Nephron progenitor cell (in vitro differentiated cells): ENCODE data around the gene ATRNL1.

ENCODE experiments used
- DNase-seq: peaks from one replicate; pipeline ENCODE4 v3.0.0; 2021
- H3K27ac Mint-ChIP-seq: 2 replicates; pipeline ENCODE4 v1.8.0; 2021; ENCODE audit warnings: mild to moderate bottlenecking, moderate library complexity, mixed read lengths
- H3K27me3 Mint-ChIP-seq: 2 replicates; pipeline ENCODE4 v1.8.0; 2021; ENCODE audit warnings: mild to moderate bottlenecking, low read depth, mixed read lengths; ENCODE audit not compliant: poor library complexity
- H3K36me3 Mint-ChIP-seq: 2 replicates; pipeline ENCODE4 v1.8.0; 2021; ENCODE audit warnings: low read depth, mixed read lengths
- H3K4me1 Mint-ChIP-seq: 2 replicates; pipeline ENCODE4 v1.8.0; 2021; ENCODE audit warnings: mixed read lengths
- H3K4me3 Mint-ChIP-seq: 2 replicates; pipeline ENCODE4 v1.8.0; 2021; ENCODE audit warnings: mild to moderate bottlenecking, moderate library complexity, mixed read lengths
- H3K9me3 Mint-ChIP-seq: 2 replicates; pipeline ENCODE4 v1.8.0; 2021; ENCODE audit warnings: mild to moderate bottlenecking, moderate library complexity, mixed read lengths
- TF ChIP-seq, protein P1 (sequence below): fragments of 200-600 bp; sonication (generic); IDR thresholded peaks from 2 replicates; pipeline ENCODE4 v1.5.0; 2021; ENCODE audit warnings: antibody characterized with exemption

ATRNL1 gene

DNA sequence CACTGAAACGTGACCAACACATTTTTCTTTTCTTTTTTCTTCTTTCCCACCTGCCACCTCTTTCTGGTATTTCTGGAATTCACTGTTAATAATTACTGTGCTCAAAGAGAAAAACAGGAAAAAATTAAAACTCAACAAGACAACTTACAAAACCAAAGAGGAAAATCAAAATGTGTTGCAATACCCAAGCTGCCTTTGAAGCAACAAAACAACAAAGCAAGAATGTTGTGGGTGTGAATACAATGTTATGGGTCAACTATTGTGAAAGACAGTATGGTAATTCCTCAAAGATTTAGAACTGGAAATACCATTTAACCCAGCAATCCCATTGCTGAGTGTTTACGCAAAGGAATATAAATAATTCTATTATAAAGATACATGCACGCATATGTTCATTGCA is 764.7 kb downstream of the ATRNL1 start:
- no peak overlapping the region for H3K4me3 Mint-ChIP-seq
- no peaks in the 10 kb centered on the region for H3K27me3 Mint-ChIP-seq
- H3K27ac Mint-ChIP-seq: no peak overlapping the region
- no peaks in the 10 kb centered on the region for H3K9me3 Mint-ChIP-seq
- TF ChIP-seq, protein P1, sequence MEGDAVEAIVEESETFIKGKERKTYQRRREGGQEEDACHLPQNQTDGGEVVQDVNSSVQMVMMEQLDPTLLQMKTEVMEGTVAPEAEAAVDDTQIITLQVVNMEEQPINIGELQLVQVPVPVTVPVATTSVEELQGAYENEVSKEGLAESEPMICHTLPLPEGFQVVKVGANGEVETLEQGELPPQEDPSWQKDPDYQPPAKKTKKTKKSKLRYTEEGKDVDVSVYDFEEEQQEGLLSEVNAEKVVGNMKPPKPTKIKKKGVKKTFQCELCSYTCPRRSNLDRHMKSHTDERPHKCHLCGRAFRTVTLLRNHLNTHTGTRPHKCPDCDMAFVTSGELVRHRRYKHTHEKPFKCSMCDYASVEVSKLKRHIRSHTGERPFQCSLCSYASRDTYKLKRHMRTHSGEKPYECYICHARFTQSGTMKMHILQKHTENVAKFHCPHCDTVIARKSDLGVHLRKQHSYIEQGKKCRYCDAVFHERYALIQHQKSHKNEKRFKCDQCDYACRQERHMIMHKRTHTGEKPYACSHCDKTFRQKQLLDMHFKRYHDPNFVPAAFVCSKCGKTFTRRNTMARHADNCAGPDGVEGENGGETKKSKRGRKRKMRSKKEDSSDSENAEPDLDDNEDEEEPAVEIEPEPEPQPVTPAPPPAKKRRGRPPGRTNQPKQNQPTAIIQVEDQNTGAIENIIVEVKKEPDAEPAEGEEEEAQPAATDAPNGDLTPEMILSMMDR: no peak
- no peak for DNase-seq
- no peaks in the 10 kb centered on the region for H3K4me1 Mint-ChIP-seq
- H3K36me3 Mint-ChIP-seq: no peaks in the 10 kb centered on the region

DNA sequence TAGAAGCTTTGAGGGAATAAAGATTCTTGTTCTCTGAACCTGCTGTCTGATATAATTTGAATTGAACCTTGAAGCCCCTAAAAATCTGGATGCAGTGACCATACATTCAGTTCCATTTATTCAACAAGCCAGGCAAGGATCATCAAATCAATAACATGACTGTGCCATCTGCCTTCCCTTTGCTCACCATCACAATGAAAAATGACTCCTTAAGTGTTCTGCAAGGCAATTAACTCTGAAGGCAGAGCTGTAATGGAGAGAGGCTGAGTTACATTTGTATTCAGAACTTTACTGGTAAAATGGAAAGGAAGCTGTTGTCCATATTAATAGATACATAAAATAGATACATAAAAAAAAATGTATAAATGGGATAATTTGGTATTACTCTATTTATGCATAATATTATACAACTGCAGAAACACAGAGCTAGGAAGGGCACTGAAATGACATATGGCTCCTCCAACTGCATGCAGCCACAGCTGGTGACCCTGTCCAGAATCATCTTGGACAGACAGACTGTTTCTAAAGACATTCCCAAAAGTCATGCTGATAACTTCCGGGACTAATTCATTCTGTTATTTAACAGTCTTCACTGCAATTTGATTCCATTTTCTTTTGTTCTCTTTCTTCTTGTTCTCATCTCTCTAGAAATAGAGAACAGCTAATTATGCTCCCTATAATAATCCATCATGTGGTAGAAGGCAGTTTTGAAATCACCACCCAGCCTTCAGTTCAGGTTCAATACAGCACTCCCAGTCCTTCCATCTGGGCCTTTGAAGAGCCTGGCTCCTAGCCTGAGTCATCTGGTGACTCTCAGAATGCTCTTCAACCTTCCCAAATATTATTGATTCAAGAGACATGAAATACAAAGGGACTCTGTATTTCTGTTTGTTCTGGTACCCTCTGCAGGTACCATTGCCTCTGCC is 767.3 kb downstream of the ATRNL1 start:
- Mint-ChIP-seq H3K4me1 (no peaks in the 10 kb centered on the region), H3K4me3 (no peak overlapping the region), H3K36me3 (no peaks in the 10 kb centered on the region), H3K27me3 (peaks cover 3% of the 10 kb centered on the region), H3K9me3 (no peaks in the 10 kb centered on the region), H3K27ac (peak overlapping the region; percentile 93)
- TF ChIP-seq, protein P1: no peak
- DNase-seq: no peak

DNA sequence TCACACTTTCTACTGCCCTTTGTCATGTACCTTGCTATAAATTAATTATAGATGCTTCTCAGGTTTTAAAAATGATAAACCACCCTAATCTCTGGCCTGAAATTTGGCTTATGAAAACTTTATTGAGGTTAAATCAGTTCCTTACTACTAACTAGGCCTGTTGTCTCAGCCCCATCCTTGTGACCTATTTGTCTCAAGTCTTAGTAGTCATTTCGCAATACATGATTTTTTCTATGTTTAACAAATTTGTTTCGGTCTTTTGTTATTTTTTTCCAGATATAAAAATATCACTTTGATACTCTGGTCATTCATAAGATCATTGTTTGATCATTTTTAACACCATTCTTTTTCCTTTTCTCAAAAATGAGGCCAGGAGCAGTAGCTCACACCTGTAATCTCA is 768.3 kb downstream of the ATRNL1 start:
- Mint-ChIP-seq H3K36me3 (no peaks in the 10 kb centered on the region), H3K4me3 (no peak overlapping the region), H3K9me3 (no peaks in the 10 kb centered on the region), H3K27me3 (peaks cover 3% of the 10 kb centered on the region), H3K27ac (no peak overlapping the region), H3K4me1 (no peaks in the 10 kb centered on the region)
- TF ChIP-seq, protein P1: no peak
- no peak for DNase-seq

DNA sequence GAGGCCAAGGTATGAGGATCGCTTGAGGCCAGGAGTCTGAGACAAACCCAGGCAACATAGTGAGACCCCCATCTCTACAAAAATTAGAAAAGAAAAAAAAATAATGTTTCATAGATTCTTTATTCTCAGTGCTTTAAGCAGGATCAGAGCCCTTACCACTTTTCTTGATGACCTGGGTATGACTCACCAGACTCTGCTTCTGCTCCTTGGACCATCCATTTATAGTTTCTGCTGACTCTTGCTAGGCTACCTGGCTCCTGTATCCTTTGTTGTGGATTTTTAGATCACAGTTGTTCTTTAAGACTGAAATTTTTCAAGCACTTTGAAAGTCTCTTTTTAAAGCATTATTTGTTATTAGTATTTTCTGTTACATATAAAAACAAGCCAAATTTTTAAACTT is 768.7 kb downstream of the ATRNL1 start:
- Mint-ChIP-seq H3K27me3 (peaks cover 3% of the 10 kb centered on the region), H3K4me3 (no peak overlapping the region), H3K4me1 (no peaks in the 10 kb centered on the region), H3K36me3 (no peaks in the 10 kb centered on the region), H3K27ac (no peak overlapping the region), H3K9me3 (no peaks in the 10 kb centered on the region)
- TF ChIP-seq, protein P1: no peak
- no peak for DNase-seq

DNA sequence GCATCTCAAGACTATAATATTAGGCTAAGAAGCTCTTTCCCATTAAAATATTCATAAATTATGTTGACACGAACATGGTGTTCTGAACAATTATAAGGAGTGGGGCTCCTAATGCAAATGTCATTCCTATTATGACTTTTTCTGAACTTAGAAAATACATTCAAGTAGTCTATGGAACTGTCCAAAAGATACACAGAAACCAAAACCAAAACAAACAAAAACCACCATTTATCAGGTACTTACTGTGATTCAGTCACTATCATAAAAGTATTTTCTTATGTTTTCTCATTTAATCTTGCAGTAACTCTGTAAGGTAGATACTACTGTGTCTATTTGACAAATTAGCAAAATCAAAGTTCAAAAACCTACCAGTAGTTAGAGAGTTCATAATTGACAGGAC is 773.0 kb downstream of the ATRNL1 start:
- Mint-ChIP-seq H3K36me3 (no peaks in the 10 kb centered on the region), H3K27ac (no peak overlapping the region), H3K4me1 (no peaks in the 10 kb centered on the region), H3K27me3 (peaks cover 3% of the 10 kb centered on the region), H3K4me3 (no peak overlapping the region), H3K9me3 (no peaks in the 10 kb centered on the region)
- DNase-seq: no peak
- TF ChIP-seq, protein P1: no peak

DNA sequence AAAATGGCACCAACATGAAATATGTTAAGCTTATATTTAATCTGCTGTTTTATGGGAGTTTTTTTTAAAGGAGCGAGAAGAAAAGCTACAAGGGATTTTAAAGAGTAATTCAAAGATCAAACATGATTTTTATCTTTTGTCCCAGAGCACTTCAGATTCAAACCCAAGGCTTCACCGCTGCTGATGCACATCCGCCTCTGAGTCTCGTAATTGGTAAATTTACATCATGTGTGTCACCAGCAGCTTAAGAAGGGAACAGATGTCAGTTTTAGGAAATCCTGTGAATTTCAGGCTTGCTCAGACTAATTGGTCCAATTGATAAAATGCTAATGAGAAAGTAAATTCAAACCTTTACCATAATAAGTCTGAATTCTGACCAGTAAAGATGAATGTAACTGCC is 773.5 kb downstream of the ATRNL1 start:
- no peaks in the 10 kb centered on the region for H3K4me1 Mint-ChIP-seq
- no peak overlapping the region for H3K4me3 Mint-ChIP-seq
- H3K27ac Mint-ChIP-seq: no peak overlapping the region
- no peaks in the 10 kb centered on the region for H3K36me3 Mint-ChIP-seq
- no peaks in the 10 kb centered on the region for H3K9me3 Mint-ChIP-seq
- no peak for DNase-seq
- TF ChIP-seq, protein P1: no peak
- H3K27me3 Mint-ChIP-seq: peaks cover 3% of the 10 kb centered on the region
